ENCODE results near the gene VAV2. TPM values are rescaled to one million over a fixed set of nuclear protein-coding genes. Genes with fewer than 3 reads are reported as not detected.

The VAV2 gene
- 43.3 and 49.1 TPM in 2 replicates for total RNA-seq

GRCh38 chr9:133991964-133992779 lies at the start of gene VAV2:
VAV2 (minus strand) TSS chr9:133992324; CDS start chr9:133992278, 46 bp downstream.

GRCh38 chr9:134024828-134025605 lies 32.9 kb upstream of the VAV2 start, which contains the start of gene BRD3OS:
BRD3OS (plus strand) TSS chr9:134025481; CDS start chr9:134026748, 1,267 bp downstream.

GRCh38 chr9:133737774-133738639 lies 254.1 kb downstream of the VAV2 start, which contains the start of gene SARDH:
SARDH (minus strand) TSS chr9:133738352; CDS start chr9:133734173, 4,179 bp downstream.

Other genes starting within 250 kb of the VAV2 start
- gene BRD3OS, start 33.2 kb upstream of the VAV2 start, total RNA-seq: 17.7 and 26.1 TPM in 2 replicates
- 5.6 and 7.1 TPM in 2 replicates for gene BRD3, start 75.7 kb upstream of the VAV2 start, total RNA-seq
- gene WDR5, start 143.8 kb upstream of the VAV2 start, total RNA-seq: 16.1 and 28.7 TPM in 2 replicates
- gene RNU6ATAC, start 172.2 kb upstream of the VAV2 start, total RNA-seq: not detected in 2 replicates

Data from placental epithelial cell (primary cell).